B cell (primary cell): ENCODE measurements around the gene BARX1. TPM values are rescaled to one million over a fixed set of nuclear protein-coding genes. Genes with fewer than 3 reads are reported as not detected.

Experiments used
- ATAC-seq: fragments of 200-7000 bp; cut with Tn5 transposase; one replicate; pipeline ENCODE4 v1.10.0; 2021; ENCODE audit warnings: low read depth, mild to moderate bottlenecking, moderate number of reproducible peaks, moderate library complexity
- CTCF ChIA-PET: fragments of 350-600 bp; sonication (Branson Sonifier 250); formaldehyde crosslinking; loops from one replicate; lab custom pipeline; 2021; ENCODE audit warnings: antibody characterized with exemption, inconsistent platforms; lab: Charles Lee
- POLR2A ChIA-PET: fragments of 350-600 bp; sonication (Branson Sonifier 250); formaldehyde crosslinking; loops from one replicate; lab custom pipeline; 2021; ENCODE audit warnings: antibody characterized with exemption; lab: Charles Lee
- DNase-seq: peaks from one replicate; pipeline ENCODE4 v3.0.0; 2013
- H2AFZ ChIP-seq: 2 replicates; pipeline ENCODE4 v1.6.1; 2012; ENCODE audit warnings: mild to moderate bottlenecking, low read depth, low read length; ENCODE audit not compliant: insufficient read depth, poor library complexity, severe bottlenecking
- H3K27ac ChIP-seq, 2 donors: 1 replicate in 1 of 2; 2 replicates in 1 of 2; pipeline ENCODE4 v1.5.1; 2012 to 2013; ENCODE audit warnings: low read length in 2 of 2, mild to moderate bottlenecking in 2 of 2, moderate library complexity in 1 of 2
- H3K27me3 ChIP-seq, 4 experiments: fragments of 200-600 bp in 1 of 4; sonication (generic) in 1 of 4; replicated peaks in 1 of 4; 1 replicate in 2 of 4; 2 replicates in 2 of 4; pipeline versions ENCODE4 v1.6.1 to v1.7.0; 2013 to 2016; ENCODE audit warnings: low read length in 3 of 4, mild to moderate bottlenecking in 2 of 4, mixed read lengths in 1 of 4, moderate library complexity in 1 of 4; ENCODE audit not compliant: insufficient read depth in 4 of 4, control insufficient read depth in 3 of 4; ENCODE audit errors: control extremely low read depth in 1 of 4
- H3K36me3 ChIP-seq, 2 experiments: replicated peaks in 1 of 2; 1 replicate in 1 of 2; 2 replicates in 1 of 2; pipeline versions ENCODE4 v1.6.1 to v1.7.1; 2013; ENCODE audit warnings: low read length in 1 of 2; ENCODE audit not compliant: insufficient read depth in 2 of 2, control insufficient read depth in 1 of 2; ENCODE audit errors: control extremely low read depth in 1 of 2, extremely low read depth in 1 of 2
- H3K4me1 ChIP-seq, 2 donors: fragments of 200-600 bp in 1 of 2; sonication (generic) in 1 of 2; 1 replicate in 1 of 2; 2 replicates in 1 of 2; pipeline versions ENCODE4 v1.5.1 to v1.6.1; 2013 to 2017; ENCODE audit warnings: low read length in 2 of 2; ENCODE audit not compliant: control insufficient read depth in 2 of 2, insufficient read depth in 2 of 2
- H3K4me2 ChIP-seq: replicated peaks from 2 replicates; pipeline ENCODE3; 2012; ENCODE audit warnings: mild to moderate bottlenecking, low read depth, low read length; ENCODE audit not compliant: poor library complexity, severe bottlenecking
- H3K4me3 ChIP-seq, 5 experiments: fragments of 200-600 bp in 1 of 5; sonication (generic) in 1 of 5; 1 replicate in 3 of 5; 2 replicates in 2 of 5; pipeline versions ENCODE4 v1.5.1 to v1.7.0; 2011 to 2016; ENCODE audit warnings: low read length in 4 of 5, mild to moderate bottlenecking in 4 of 5, low read depth in 2 of 5, control low read depth in 1 of 5, moderate library complexity in 1 of 5; ENCODE audit not compliant: insufficient read depth in 1 of 5; ENCODE audit errors: control extremely low read depth in 1 of 5, extremely low read depth in 1 of 5
- H3K79me2 ChIP-seq: fragments of 200-600 bp; sonication (generic); one replicate; pipeline ENCODE4 v1.6.0; 2016; ENCODE audit warnings: low read length; ENCODE audit not compliant: control insufficient read depth, insufficient read depth
- H3K9ac ChIP-seq: fragments of 200-600 bp; sonication (generic); 2 replicates; pipeline ENCODE4 v1.6.1; 2017; ENCODE audit warnings: mild to moderate bottlenecking, low read length, moderate library complexity
- H3K9me3 ChIP-seq, 3 donors: one replicate each; pipeline versions ENCODE4 v1.6.1 to v1.7.1; 2013; ENCODE audit warnings: low read length in 2 of 3; ENCODE audit not compliant: control insufficient read depth in 2 of 3, insufficient read depth in 1 of 3; ENCODE audit errors: control extremely low read depth in 1 of 3
- H4K20me1 ChIP-seq: 2 replicates; pipeline ENCODE4 v1.6.0; 2012; ENCODE audit warnings: mild to moderate bottlenecking, low read length; ENCODE audit not compliant: insufficient read depth, control insufficient read depth, poor library complexity, severe bottlenecking
- H3K27ac Mint-ChIP-seq: one replicate; pipeline ENCODE4 v1.8.0; 2021; ENCODE audit warnings: mixed read lengths
- H3K27me3 Mint-ChIP-seq: one replicate; pipeline ENCODE4 v1.8.0; 2021; ENCODE audit warnings: mixed read lengths
- H3K4me1 Mint-ChIP-seq: one replicate; pipeline ENCODE4 v1.8.0; 2021; ENCODE audit warnings: mixed read lengths
- H3K4me3 Mint-ChIP-seq: one replicate; pipeline ENCODE4 v1.8.0; 2021; ENCODE audit warnings: mixed read lengths
- H3K9me3 Mint-ChIP-seq: one replicate; pipeline ENCODE4 v1.8.0; 2022; ENCODE audit warnings: mixed read lengths; ENCODE audit not compliant: insufficient read depth
- CTCF ChIP-seq: fragments of 200-600 bp; IDR thresholded peaks from one replicate; pipeline ENCODE4 v1.8.0; 2022; ENCODE audit warnings: antibody characterized with exemption, mild to moderate bottlenecking
- EZH2 ChIP-seq: IDR thresholded peaks from 2 replicates; pipeline ENCODE4 v1.6.1; 2012; ENCODE audit warnings: borderline replicate concordance, low read depth, mild to moderate bottlenecking, moderate library complexity, low read length; ENCODE audit not compliant: insufficient read depth, poor library complexity, severe bottlenecking
- WGBS: methylation state at CpG from one replicate; pipeline ENCODE4 v1.1.5; 2013; ENCODE audit warnings: missing lambda C conversion rate; ENCODE audit not compliant: insufficient coverage; 5-methylcytosine and 5-hydroxymethylcytosine counted together
- intact Hi-C: fragments of 100-400 bp; cut with micrococcal nuclease; formaldehyde crosslinking; loops from one replicate; pipeline ENCODE4 v1.10.0; 2022
- polyA plus RNA-seq: library from polyadenylated mRNA; depleted of rRNA; stranded (reverse); fragments of >200 nt; gene quantifications from 2 replicates; pipeline ENCODE4 v1.2.3, GENCODE V29; 2012
- total RNA-seq, 2 donors: library from RNA; stranded (reverse); fragments of 120-200 nt in 1 of 2; gene quantifications; 1 replicate in 1 of 2; 2 replicates in 1 of 2; pipeline versions ENCODE4 v1.2.3 to v1.2.4, GENCODE V29; 2013 to 2022

The BARX1 gene
- total and polyA plus RNA-seq, 2 donors (not counting 1 experiment from before 2014, with no cell fraction given) = not detected

GRCh38 chr9:93965830-93966577 is 10.8 kb upstream of the BARX1 start:
- no peak for ATAC-seq
- intact Hi-C loops = no loop called here
- Mint-ChIP-seq H3K4me1 (peaks cover 11% of the 10 kb centered on the region), H3K9me3 (peaks cover 2% of the 10 kb centered on the region), H3K27ac (no peak overlapping the region), H3K27me3 (peaks cover 52% of the 10 kb centered on the region), H3K4me3 (no peak overlapping the region)
- POLR2A ChIA-PET = no interaction called here
- H3K27ac ChIP-seq = no peak overlapping the region
- H3K79me2 ChIP-seq = no peaks in the 10 kb centered on the region
- no peaks in the 10 kb centered on the region for H4K20me1 ChIP-seq
- DNase-seq = no peak
- no peak overlapping the region for H2AFZ ChIP-seq
- no peaks in the 10 kb centered on the region for H3K36me3 ChIP-seq
- peaks cover 0 to 44% (median 19%) of the 10 kb centered on the region in 4 experiments for H3K27me3 ChIP-seq
- no peak overlapping the region for H3K4me3 ChIP-seq
- peaks cover 8 to 9% of the 10 kb centered on the region in 2 donors for H3K4me1 ChIP-seq
- no peak for TF ChIP-seq EZH2
- TF ChIP-seq CTCF = no peak
- 93% methylated on average over 10 of the region's 11 CpGs for WGBS
- H3K9me3 ChIP-seq = peaks cover 0 to 15% (median 0%) of the 10 kb centered on the region in 3 donors
- CTCF ChIA-PET = interaction anchor here (5.6 kb wide), 1 partner anchor 284 kb away, joined by 60 read pairs; no protein-coding TSS in a partner anchor
- H3K9ac ChIP-seq = no peak overlapping the region
- H3K4me2 ChIP-seq = no peak overlapping the region

DNA sequence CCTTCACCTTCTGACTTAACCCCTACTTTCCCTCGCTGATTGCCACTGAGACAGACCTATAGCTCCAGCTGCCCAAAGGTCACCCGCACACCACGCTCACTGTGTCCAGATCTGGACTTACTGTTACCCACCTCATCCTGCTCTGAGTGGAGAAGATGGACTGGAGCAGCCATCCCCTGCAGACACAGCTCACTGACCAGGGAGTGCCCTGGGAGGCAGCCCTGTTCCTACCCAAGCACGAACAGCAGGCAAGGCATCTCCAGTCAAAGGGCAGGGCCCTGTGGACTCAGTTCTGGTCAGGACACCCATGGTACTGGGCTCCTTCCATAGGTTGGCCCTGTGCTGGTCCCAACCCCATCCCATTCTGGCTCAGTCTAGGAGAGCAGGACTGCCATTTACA is 9.5 kb upstream of the BARX1 start:
- Histone ChIP-seq H3K4me3 (no peak overlapping the region), H2AFZ (no peak overlapping the region), H3K9me3 (peaks cover 0 to 27% (median 0%) of the 10 kb centered on the region in 3 donors), H3K27me3 (peaks cover 0 to 57% (median 28%) of the 10 kb centered on the region in 4 experiments), H4K20me1 (no peaks in the 10 kb centered on the region), H3K9ac (no peak overlapping the region), H3K4me1 (peaks cover 21 to 22% of the 10 kb centered on the region in 2 donors), H3K36me3 (no peaks in the 10 kb centered on the region), H3K27ac (no peak overlapping the region), H3K79me2 (no peaks in the 10 kb centered on the region), H3K4me2 (no peak overlapping the region)
- peaks cover 48% of the 10 kb centered on the region for H3K27me3 Mint-ChIP-seq
- WGBS = 85% methylated on average over 4 of the region's 4 CpGs
- no peak overlapping the region for H3K27ac Mint-ChIP-seq
- POLR2A ChIA-PET = no interaction called here
- H3K4me1 Mint-ChIP-seq = peaks cover 21% of the 10 kb centered on the region
- TF ChIP-seq CTCF (no peak), EZH2 (no peak)
- DNase-seq = no peak
- intact Hi-C loops = loop anchor here (5.0 kb wide), 1 partner anchor 1002 kb away; no protein-coding TSS in a partner anchor
- CTCF ChIA-PET = interaction anchor here (0.7 to 5.6 kb wide), 4 partner anchors 14 to 283 kb away, joined by 3 to 60 read pairs (median 4); no protein-coding TSS in a partner anchor
- no peaks in the 10 kb centered on the region for H3K9me3 Mint-ChIP-seq
- H3K4me3 Mint-ChIP-seq = no peak overlapping the region
- ATAC-seq = no peak
